OCI-LY1 (cell line): Measurements from ENCODE around the gene FNIP1.

Experiments used
- H2AFZ ChIP-seq: fragments of 200-600 bp; sonication (generic), shearing (Covaris generic); 2 replicates; pipeline ENCODE4 v1.6.0; 2014; ENCODE audit warnings: antibody characterized with exemption, mild to moderate bottlenecking, low read length
- H3F3A ChIP-seq: fragments of 200-600 bp; sonication (generic), shearing (Covaris generic); 2 replicates; pipeline ENCODE4 v1.6.0; 2014; ENCODE audit warnings: mild to moderate bottlenecking, antibody characterized with exemption, low read length, moderate library complexity; ENCODE audit not compliant: insufficient read depth
- H3K27ac ChIP-seq: fragments of 200-600 bp; sonication (generic); 2 replicates; pipeline ENCODE4 v1.5.1; 2014; ENCODE audit warnings: low read length, mixed run types, mild to moderate bottlenecking, low read depth; ENCODE audit not compliant: poor library complexity, severe bottlenecking
- H3K27me3 ChIP-seq: fragments of 200-600 bp; sonication (generic); 2 replicates; pipeline ENCODE4 v1.6.0; 2014; ENCODE audit warnings: antibody characterized with exemption, mild to moderate bottlenecking, low read length, moderate library complexity; ENCODE audit not compliant: insufficient read depth
- H3K36me3 ChIP-seq: fragments of 200-600 bp; sonication (generic); 2 replicates; pipeline ENCODE4 v1.6.1; 2014; ENCODE audit warnings: mild to moderate bottlenecking, antibody characterized with exemption, low read length, moderate library complexity, mixed read lengths; ENCODE audit not compliant: insufficient read depth
- H3K4me1 ChIP-seq: fragments of 200-600 bp; sonication (generic); 2 replicates; pipeline ENCODE4 v1.5.1; 2014; ENCODE audit warnings: mild to moderate bottlenecking, low read length, moderate library complexity; ENCODE audit not compliant: insufficient read depth, severe bottlenecking
- H3K4me2 ChIP-seq: fragments of 200-600 bp; sonication (generic), shearing (Covaris generic); 2 replicates; pipeline ENCODE4 v1.6.1; 2014; ENCODE audit warnings: low read length
- H3K4me3 ChIP-seq: fragments of 200-600 bp; sonication (generic); 2 replicates; pipeline ENCODE4 v1.5.1; 2014; ENCODE audit warnings: low read length, low read depth, mild to moderate bottlenecking, mixed read lengths; ENCODE audit not compliant: poor library complexity, severe bottlenecking
- H3K79me2 ChIP-seq: fragments of 200-600 bp; shearing (Covaris generic); 2 replicates; pipeline ENCODE4 v1.6.1; 2016; ENCODE audit warnings: mixed run types, low read length, mixed read lengths; ENCODE audit not compliant: insufficient read depth
- H3K9ac ChIP-seq: fragments of 200-600 bp; sonication (generic), shearing (Covaris generic); 2 replicates; pipeline ENCODE4 v1.6.1; 2014; ENCODE audit warnings: mild to moderate bottlenecking, low read length, mixed read lengths
- H3K9me2 ChIP-seq: fragments of 200-600 bp; sonication (generic), shearing (Covaris generic); 2 replicates; pipeline ENCODE4 v1.6.1; 2014; ENCODE audit warnings: low read depth, mild to moderate bottlenecking, low read length, mixed read lengths
- H3K9me3 ChIP-seq: fragments of 200-600 bp; shearing (Covaris generic); 2 replicates; pipeline ENCODE4 v1.6.1; 2014; ENCODE audit warnings: low read length, mixed read lengths
- H4K20me1 ChIP-seq: fragments of 200-600 bp; sonication (generic), shearing (Covaris generic); 2 replicates; pipeline ENCODE4 v1.6.0; 2016; ENCODE audit warnings: mild to moderate bottlenecking, low read length; ENCODE audit not compliant: insufficient read depth
- EZH2 ChIP-seq: fragments of 200-600 bp; sonication (generic), shearing (Covaris generic); IDR thresholded peaks from 2 replicates; pipeline ENCODE4 v1.8.0; 2017; ENCODE audit warnings: borderline replicate concordance, mixed run types, mild to moderate bottlenecking, antibody characterized with exemption, low read length, moderate library complexity, mixed read lengths
- TF ChIP-seq, protein P1 (sequence below): fragments of 200-600 bp; sonication (generic), shearing (Covaris generic); IDR thresholded peaks from 2 replicates; pipeline ENCODE4 v1.5.1; 2017; ENCODE audit warnings: mild to moderate bottlenecking, antibody characterized with exemption, low read length, moderate library complexity, mixed read lengths

Gene FNIP1

DNA sequence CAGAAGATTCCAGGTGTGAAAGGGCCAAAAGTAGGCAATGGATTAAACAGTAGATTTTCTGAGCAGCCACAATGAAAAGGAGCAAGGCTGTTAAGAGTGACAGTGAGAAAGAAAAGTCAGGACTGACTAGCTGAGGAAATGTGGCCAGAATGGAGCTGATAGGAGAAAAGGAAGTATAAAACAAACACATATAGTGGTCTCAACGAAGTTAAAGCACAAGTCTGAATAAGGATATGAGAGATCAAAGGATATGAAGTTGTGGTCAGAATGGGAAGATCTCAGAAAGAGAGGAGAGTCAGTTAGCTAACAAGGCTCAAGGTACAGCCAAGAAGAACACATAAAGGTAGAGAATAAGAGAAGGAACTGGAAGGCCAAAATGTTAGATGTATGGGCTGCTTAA lies 39.9 kb downstream of the FNIP1 start:
- TF ChIP-seq EZH2, result no peak
- TF ChIP-seq, protein P1, sequence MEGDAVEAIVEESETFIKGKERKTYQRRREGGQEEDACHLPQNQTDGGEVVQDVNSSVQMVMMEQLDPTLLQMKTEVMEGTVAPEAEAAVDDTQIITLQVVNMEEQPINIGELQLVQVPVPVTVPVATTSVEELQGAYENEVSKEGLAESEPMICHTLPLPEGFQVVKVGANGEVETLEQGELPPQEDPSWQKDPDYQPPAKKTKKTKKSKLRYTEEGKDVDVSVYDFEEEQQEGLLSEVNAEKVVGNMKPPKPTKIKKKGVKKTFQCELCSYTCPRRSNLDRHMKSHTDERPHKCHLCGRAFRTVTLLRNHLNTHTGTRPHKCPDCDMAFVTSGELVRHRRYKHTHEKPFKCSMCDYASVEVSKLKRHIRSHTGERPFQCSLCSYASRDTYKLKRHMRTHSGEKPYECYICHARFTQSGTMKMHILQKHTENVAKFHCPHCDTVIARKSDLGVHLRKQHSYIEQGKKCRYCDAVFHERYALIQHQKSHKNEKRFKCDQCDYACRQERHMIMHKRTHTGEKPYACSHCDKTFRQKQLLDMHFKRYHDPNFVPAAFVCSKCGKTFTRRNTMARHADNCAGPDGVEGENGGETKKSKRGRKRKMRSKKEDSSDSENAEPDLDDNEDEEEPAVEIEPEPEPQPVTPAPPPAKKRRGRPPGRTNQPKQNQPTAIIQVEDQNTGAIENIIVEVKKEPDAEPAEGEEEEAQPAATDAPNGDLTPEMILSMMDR, result no peak
- no peaks in the 10 kb centered on the region for H3K9me3 ChIP-seq
- peaks cover 77% of the 10 kb centered on the region for H3K79me2 ChIP-seq
- H3K4me1 ChIP-seq, result peaks cover 9% of the 10 kb centered on the region
- no peak overlapping the region for H3K4me3 ChIP-seq
- H3F3A ChIP-seq, result no peaks in the 10 kb centered on the region
- no peak overlapping the region for H2AFZ ChIP-seq
- no peak overlapping the region for H3K4me2 ChIP-seq
- no peak overlapping the region for H3K9ac ChIP-seq
- H4K20me1 ChIP-seq, result no peaks in the 10 kb centered on the region
- no peaks in the 10 kb centered on the region for H3K9me2 ChIP-seq
- no peak overlapping the region for H3K27ac ChIP-seq
- no peaks in the 10 kb centered on the region for H3K27me3 ChIP-seq
- no peaks in the 10 kb centered on the region for H3K36me3 ChIP-seq

- no peaks in the 10 kb centered on the region for H3F3A ChIP-seq
- no peaks in the 10 kb centered on the region for H4K20me1 ChIP-seq
- no peak overlapping the region for H2AFZ ChIP-seq
- H3K4me2 ChIP-seq, result no peak overlapping the region
- peaks cover 63% of the 10 kb centered on the region for H3K79me2 ChIP-seq
- H3K9me2 ChIP-seq, result no peaks in the 10 kb centered on the region
- H3K4me3 ChIP-seq, result no peak overlapping the region
- H3K9me3 ChIP-seq, result no peaks in the 10 kb centered on the region
- no peaks in the 10 kb centered on the region for H3K27me3 ChIP-seq
- H3K4me1 ChIP-seq, result peaks cover 9% of the 10 kb centered on the region
- H3K36me3 ChIP-seq, result no peaks in the 10 kb centered on the region; the same call in 1 of the 2 replicates
- TF ChIP-seq EZH2, result no peak
- TF ChIP-seq, protein P1, result no peak
- no peak overlapping the region for H3K9ac ChIP-seq
- H3K27ac ChIP-seq, result no peak overlapping the region
Observed at GRCh38 chr5:131754363-131754762, 42.5 kb downstream of the FNIP1 start.

DNA sequence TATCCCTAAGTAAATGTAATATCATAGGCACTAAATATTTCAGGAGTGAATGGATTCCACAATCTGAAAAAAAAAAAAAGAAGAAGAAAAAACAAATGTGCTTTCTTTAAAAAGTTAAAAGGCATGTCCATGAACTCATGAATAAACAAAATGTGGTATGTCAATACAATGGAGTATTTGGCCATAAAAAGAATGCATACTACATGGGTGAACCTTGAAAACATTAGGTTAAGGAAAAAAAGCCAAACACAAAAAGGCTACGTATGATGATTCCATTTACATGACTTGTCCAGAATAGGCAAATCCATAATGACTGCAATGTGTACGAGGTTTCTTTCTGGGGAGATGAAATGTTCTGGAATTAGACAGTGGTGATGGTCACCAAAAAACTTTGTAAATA lies 45.3 kb downstream of the FNIP1 start:
- H3K27ac ChIP-seq, result no peak overlapping the region
- no peak overlapping the region for H3K4me2 ChIP-seq
- no peak overlapping the region for H2AFZ ChIP-seq
- no peaks in the 10 kb centered on the region for H4K20me1 ChIP-seq
- no peaks in the 10 kb centered on the region; the same call in 1 of the 2 replicates for H3K36me3 ChIP-seq
- H3K9me3 ChIP-seq, result no peaks in the 10 kb centered on the region
- no peak overlapping the region for H3K4me3 ChIP-seq
- no peaks in the 10 kb centered on the region for H3K9me2 ChIP-seq
- peaks cover 10% of the 10 kb centered on the region for H3K4me1 ChIP-seq
- TF ChIP-seq, protein P1, result no peak
- TF ChIP-seq EZH2, result no peak
- H3K79me2 ChIP-seq, result peaks cover 47% of the 10 kb centered on the region
- no peaks in the 10 kb centered on the region for H3F3A ChIP-seq
- H3K27me3 ChIP-seq, result no peaks in the 10 kb centered on the region
- no peak overlapping the region for H3K9ac ChIP-seq
